Measurements from ENCODE around the gene KNTC1.
"Not testable (repeated sequence)": the region's sequence is repeated elsewhere in the genome, so short reads cannot be mapped to it uniquely, and the experiment has no call there.

Gene KNTC1, protein sequence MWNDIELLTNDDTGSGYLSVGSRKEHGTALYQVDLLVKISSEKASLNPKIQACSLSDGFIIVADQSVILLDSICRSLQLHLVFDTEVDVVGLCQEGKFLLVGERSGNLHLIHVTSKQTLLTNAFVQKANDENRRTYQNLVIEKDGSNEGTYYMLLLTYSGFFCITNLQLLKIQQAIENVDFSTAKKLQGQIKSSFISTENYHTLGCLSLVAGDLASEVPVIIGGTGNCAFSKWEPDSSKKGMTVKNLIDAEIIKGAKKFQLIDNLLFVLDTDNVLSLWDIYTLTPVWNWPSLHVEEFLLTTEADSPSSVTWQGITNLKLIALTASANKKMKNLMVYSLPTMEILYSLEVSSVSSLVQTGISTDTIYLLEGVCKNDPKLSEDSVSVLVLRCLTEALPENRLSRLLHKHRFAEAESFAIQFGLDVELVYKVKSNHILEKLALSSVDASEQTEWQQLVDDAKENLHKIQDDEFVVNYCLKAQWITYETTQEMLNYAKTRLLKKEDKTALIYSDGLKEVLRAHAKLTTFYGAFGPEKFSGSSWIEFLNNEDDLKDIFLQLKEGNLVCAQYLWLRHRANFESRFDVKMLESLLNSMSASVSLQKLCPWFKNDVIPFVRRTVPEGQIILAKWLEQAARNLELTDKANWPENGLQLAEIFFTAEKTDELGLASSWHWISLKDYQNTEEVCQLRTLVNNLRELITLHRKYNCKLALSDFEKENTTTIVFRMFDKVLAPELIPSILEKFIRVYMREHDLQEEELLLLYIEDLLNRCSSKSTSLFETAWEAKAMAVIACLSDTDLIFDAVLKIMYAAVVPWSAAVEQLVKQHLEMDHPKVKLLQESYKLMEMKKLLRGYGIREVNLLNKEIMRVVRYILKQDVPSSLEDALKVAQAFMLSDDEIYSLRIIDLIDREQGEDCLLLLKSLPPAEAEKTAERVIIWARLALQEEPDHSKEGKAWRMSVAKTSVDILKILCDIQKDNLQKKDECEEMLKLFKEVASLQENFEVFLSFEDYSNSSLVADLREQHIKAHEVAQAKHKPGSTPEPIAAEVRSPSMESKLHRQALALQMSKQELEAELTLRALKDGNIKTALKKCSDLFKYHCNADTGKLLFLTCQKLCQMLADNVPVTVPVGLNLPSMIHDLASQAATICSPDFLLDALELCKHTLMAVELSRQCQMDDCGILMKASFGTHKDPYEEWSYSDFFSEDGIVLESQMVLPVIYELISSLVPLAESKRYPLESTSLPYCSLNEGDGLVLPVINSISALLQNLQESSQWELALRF (N-terminal part only)

GRCh38 chr12:122526683-122527477 lies at the start of gene KNTC1, which contains the start of gene RSRC2:
Gene KNTC1 (plus strand): TSS chr12:122527249. CDS start chr12:122530064, 2,815 bp downstream.
Gene RSRC2 (minus strand): TSS chr12:122526936. CDS start chr12:122526853, 83 bp downstream.
- no CpG with 5 or more reads among the region's 51 CpGs for WGBS (ENCODE audit: insufficient coverage, insufficient read length)
- H3K27ac ChIP-seq (ENCODE audit: low read length): no peak within 1 kb of the TSS
- H3K36me3 ChIP-seq (ENCODE audit: control insufficient read depth, insufficient read depth, low read length): peaks cover 1% of the 10 kb centered on the region; the same call in 1 of the 2 replicates

DNA sequence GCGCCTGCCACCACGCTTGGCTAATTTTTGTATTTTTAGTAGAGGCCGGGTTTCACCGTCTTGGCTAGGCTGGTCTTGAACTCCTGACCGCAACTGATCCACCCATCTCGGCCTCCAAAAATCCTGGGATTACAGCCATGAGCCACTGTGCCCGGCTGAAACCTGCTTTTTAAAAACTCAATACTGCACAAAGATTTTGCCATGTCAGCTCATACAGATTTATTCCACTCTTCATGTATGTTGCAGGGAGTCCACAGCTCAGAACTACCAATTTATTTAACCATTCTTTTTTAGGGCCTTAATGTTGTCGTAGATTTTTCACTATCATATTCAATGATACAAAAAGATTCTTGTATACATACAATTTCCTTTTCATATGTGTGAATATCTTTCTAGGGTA lies 46.3 kb upstream of the KNTC1 start:
- Histone ChIP-seq H3K4me3 (ENCODE audit: low read length) (no peak overlapping the region), H3K9me3 (ENCODE audit: control insufficient read depth, insufficient read depth, low read length) (no peaks in the 10 kb centered on the region), H3K36me3 (ENCODE audit: control insufficient read depth, insufficient read depth, low read length) (peaks cover 16% of the 10 kb centered on the region; the same call in 1 of the 2 replicates), H3K27me3 (ENCODE audit: control insufficient read depth, insufficient read depth, low read length) (no peaks in the 10 kb centered on the region), H3K4me1 (ENCODE audit: control insufficient read depth, insufficient read depth, low read length) (no peaks in the 10 kb centered on the region), H3K27ac (ENCODE audit: low read length) (no peak overlapping the region)
- WGBS (ENCODE audit: insufficient coverage, insufficient read length): no CpG with 5 or more reads among the region's 8 CpGs
- no peak for DNase-seq (ENCODE audit: low read depth, low spot score)

More at GRCh38 chr12:122526683-122527477, at the start of gene KNTC1, which contains the start of gene RSRC2:
- peaks cover 2% of the 10 kb centered on the region; the same call in 1 of the 2 replicates for H3K4me1 ChIP-seq (ENCODE audit: control insufficient read depth, insufficient read depth, low read length)
- no peaks in the 10 kb centered on the region for H3K27me3 ChIP-seq (ENCODE audit: control insufficient read depth, insufficient read depth, low read length)
- peak; percentile 98 for DNase-seq (ENCODE audit: low read depth, low spot score)
- no peaks in the 10 kb centered on the region for H3K9me3 ChIP-seq (ENCODE audit: control insufficient read depth, insufficient read depth, low read length)
- peak within 1 kb of the TSS; percentile 89 for H3K4me3 ChIP-seq (ENCODE audit: low read length)

- Histone ChIP-seq H3K4me1 (ENCODE audit: control insufficient read depth, insufficient read depth, low read length) (no peaks in the 10 kb centered on the region), H3K9me3 (ENCODE audit: control insufficient read depth, insufficient read depth, low read length) (no peaks in the 10 kb centered on the region), H3K27ac (ENCODE audit: low read length) (no peak overlapping the region), H3K36me3 (ENCODE audit: control insufficient read depth, insufficient read depth, low read length) (peaks cover 9% of the 10 kb centered on the region; the same call in 1 of the 2 replicates), H3K4me3 (ENCODE audit: low read length) (no peak overlapping the region), H3K27me3 (ENCODE audit: control insufficient read depth, insufficient read depth, low read length) (no peaks in the 10 kb centered on the region)
- DNase-seq (ENCODE audit: low read depth, low spot score): no peak
- 100% methylated on average over 2 of the region's 6 CpGs for WGBS (ENCODE audit: insufficient coverage, insufficient read length)
These were observed 45.2 kb upstream of the KNTC1 start for GRCh38 chr12:122481861-122482260.

DNA sequence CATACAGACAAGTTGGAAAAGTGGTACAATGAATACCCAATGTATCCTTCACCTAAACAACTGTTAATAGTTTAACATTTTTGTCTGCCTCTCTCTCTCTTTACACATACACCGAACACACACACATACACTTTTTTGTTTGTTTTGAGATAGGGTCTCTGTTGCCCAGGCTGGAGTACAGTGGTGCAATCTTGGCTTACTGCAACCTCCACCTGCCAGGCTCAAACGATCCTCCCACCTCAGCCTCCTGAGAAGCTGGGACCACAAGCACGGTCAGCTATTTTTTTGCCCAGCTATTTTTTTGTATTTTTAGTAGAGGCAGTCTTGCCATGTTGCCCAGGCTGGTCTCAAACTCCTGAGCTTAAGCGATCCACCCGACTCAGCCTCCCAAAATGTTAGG lies 43.1 kb upstream of the KNTC1 start:
- H3K4me3 ChIP-seq (ENCODE audit: low read length): no peak overlapping the region
- H3K36me3 ChIP-seq (ENCODE audit: control insufficient read depth, insufficient read depth, low read length): peaks cover 11% of the 10 kb centered on the region; the same call in 1 of the 2 replicates
- no peaks in the 10 kb centered on the region for H3K27me3 ChIP-seq (ENCODE audit: control insufficient read depth, insufficient read depth, low read length)
- no peaks in the 10 kb centered on the region for H3K9me3 ChIP-seq (ENCODE audit: control insufficient read depth, insufficient read depth, low read length)
- no peak for DNase-seq (ENCODE audit: low read depth, low spot score)
- 100% methylated on average over 1 of the region's 5 CpGs for WGBS (ENCODE audit: insufficient coverage, insufficient read length)
- H3K4me1 ChIP-seq (ENCODE audit: control insufficient read depth, insufficient read depth, low read length): no peaks in the 10 kb centered on the region
- H3K27ac ChIP-seq (ENCODE audit: low read length): no peak overlapping the region

DNA sequence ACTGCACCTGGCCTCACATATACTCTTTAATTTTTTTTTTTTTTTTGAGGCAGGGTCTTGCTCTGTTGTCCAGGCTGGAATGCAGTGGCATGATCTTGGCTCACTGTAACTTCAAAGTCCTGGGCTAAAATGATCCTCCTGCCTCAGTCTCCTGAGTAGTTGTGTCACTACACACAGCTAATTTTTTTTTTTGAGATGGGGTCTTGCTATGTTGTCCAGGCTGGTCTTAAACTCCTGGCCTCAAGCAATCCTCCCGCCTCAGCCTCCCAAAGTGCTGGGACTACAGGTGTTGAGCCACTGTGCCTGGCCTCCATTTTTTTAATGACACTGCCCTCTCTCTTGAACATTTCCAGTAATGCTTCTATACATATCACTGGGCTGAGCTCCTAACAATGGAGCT lies 42.7 kb upstream of the KNTC1 start:
- not testable (repeated sequence) for H3K4me3 ChIP-seq (ENCODE audit: low read length); H3K27me3 ChIP-seq (ENCODE audit: control insufficient read depth, insufficient read depth, low read length); DNase-seq (ENCODE audit: low read depth, low spot score); H3K9me3 ChIP-seq (ENCODE audit: control insufficient read depth, insufficient read depth, low read length); H3K4me1 ChIP-seq (ENCODE audit: control insufficient read depth, insufficient read depth, low read length); H3K27ac ChIP-seq (ENCODE audit: low read length)
- WGBS (ENCODE audit: insufficient coverage, insufficient read length): no CpG with 5 or more reads among the region's 1 CpG
- H3K36me3 ChIP-seq (ENCODE audit: control insufficient read depth, insufficient read depth, low read length): peaks cover 11% of the 10 kb centered on the region; the same call in 1 of the 2 replicates

DNA sequence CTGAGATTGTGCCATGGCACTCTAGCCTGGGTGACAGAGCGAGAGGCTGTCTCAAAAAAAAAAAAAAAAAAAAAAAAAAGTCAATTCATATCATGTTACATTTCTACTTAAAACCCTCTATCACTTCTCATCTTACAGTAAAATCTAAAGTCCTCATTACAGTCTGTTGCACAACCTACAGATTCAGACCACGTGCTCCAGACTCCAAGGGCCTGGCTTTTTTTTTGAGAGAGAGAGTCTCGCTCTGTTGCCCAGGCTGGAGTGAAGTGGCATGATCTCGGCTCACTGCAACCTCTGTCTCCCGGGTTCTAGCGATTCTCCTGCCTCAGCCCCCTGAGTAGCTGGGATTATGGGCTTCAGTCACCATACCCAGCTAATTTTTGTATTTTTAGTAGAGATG lies 40.7 kb upstream of the KNTC1 start:
- not testable (repeated sequence) for DNase-seq (ENCODE audit: low read depth, low spot score); H3K9me3 ChIP-seq (ENCODE audit: control insufficient read depth, insufficient read depth, low read length); H3K27me3 ChIP-seq (ENCODE audit: control insufficient read depth, insufficient read depth, low read length); H3K4me1 ChIP-seq (ENCODE audit: control insufficient read depth, insufficient read depth, low read length); H3K4me3 ChIP-seq (ENCODE audit: low read length); H3K27ac ChIP-seq (ENCODE audit: low read length); H3K36me3 ChIP-seq (ENCODE audit: control insufficient read depth, insufficient read depth, low read length)
- WGBS (ENCODE audit: insufficient coverage, insufficient read length): no CpG with 5 or more reads among the region's 6 CpGs

DNA sequence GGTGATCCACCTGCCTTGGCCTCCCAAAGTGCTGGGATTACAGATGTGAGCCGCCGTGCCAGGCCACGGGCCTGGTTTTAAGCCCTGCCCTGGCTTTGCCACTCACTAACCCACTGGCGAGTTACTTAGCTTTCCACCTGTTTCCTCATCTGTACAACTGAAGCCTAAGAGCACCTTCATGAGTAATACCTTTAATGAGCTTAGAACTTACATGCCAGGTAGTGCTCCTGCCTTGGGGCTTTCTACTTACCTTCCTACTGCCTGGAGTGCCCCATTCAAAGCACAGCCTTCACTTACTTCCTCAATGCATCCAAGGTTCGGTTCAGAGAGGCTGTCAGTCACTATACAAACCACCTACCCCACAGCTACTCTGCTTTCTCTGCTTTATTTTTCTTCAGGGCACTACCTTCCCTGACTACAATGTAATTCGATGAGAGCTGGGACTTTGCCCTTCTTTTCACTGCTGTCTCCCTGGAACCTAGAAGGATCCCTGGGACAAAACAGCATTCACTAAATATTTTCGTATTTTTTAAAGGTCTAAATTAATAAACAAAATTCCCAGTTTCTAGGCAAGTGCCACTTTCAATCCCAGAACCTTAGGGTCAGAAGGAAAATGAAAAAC lies 40.1 kb upstream of the KNTC1 start:
- no peaks in the 10 kb centered on the region for H3K27me3 ChIP-seq (ENCODE audit: control insufficient read depth, insufficient read depth, low read length)
- H3K4me3 ChIP-seq (ENCODE audit: low read length): no peak overlapping the region
- peaks cover 12% of the 10 kb centered on the region; the same call in 1 of the 2 replicates for H3K36me3 ChIP-seq (ENCODE audit: control insufficient read depth, insufficient read depth, low read length)
- no peaks in the 10 kb centered on the region for H3K9me3 ChIP-seq (ENCODE audit: control insufficient read depth, insufficient read depth, low read length)
- no peak overlapping the region for H3K27ac ChIP-seq (ENCODE audit: low read length)
- H3K4me1 ChIP-seq (ENCODE audit: control insufficient read depth, insufficient read depth, low read length): no peaks in the 10 kb centered on the region
- no peak for DNase-seq (ENCODE audit: low read depth, low spot score)
- WGBS (ENCODE audit: insufficient coverage, insufficient read length): no CpG with 5 or more reads among the region's 7 CpGs

DNA sequence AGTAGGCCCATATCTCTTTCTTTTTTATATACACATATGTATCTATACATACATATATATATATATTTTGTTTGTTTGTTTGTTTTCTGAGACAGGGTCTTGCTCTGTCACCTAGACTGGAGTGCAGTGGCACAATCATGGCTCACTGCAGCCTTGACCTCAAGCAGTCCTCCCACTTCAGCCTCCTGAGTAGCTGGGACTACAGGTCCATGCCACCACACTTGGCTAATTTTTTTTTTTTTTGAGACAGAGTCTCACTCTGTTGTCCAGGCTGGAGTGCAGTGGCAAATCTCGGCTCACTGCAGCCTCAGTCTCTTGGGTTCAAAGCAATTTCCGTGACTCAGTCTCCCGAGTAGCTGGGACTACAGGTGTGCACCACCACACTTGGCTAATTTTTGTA lies 39.2 kb upstream of the KNTC1 start:
- WGBS (ENCODE audit: insufficient coverage, insufficient read length): no CpG with 5 or more reads among the region's 3 CpGs
- H3K9me3 ChIP-seq (ENCODE audit: control insufficient read depth, insufficient read depth, low read length); H3K4me3 ChIP-seq (ENCODE audit: low read length); H3K4me1 ChIP-seq (ENCODE audit: control insufficient read depth, insufficient read depth, low read length); DNase-seq (ENCODE audit: low read depth, low spot score); H3K27ac ChIP-seq (ENCODE audit: low read length); H3K27me3 ChIP-seq (ENCODE audit: control insufficient read depth, insufficient read depth, low read length): not testable (repeated sequence)
- peaks cover 14% of the 10 kb centered on the region; the same call in 1 of the 2 replicates for H3K36me3 ChIP-seq (ENCODE audit: control insufficient read depth, insufficient read depth, low read length)

DNA sequence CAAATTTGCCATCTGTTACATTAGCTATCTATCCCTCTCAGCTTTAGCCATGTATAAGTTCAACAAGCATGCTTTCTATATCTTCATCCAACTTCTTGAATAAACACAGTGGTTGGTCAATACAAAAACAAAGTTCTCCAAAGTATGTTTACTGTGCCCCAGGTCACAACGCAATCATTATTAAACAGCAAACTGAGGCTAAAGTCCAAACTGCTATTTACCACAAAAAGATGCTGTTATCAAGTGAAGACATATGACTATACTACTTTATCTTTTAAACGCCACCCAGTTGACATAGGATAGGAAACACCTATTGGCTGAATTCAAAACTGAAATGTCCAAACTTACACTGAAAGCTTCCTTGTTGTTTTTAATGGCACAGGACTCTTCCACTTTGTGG lies 38.0 kb upstream of the KNTC1 start:
- Histone ChIP-seq H3K27ac (ENCODE audit: low read length) (no peak overlapping the region), H3K4me3 (ENCODE audit: low read length) (no peak overlapping the region), H3K27me3 (ENCODE audit: control insufficient read depth, insufficient read depth, low read length) (no peaks in the 10 kb centered on the region), H3K9me3 (ENCODE audit: control insufficient read depth, insufficient read depth, low read length) (no peaks in the 10 kb centered on the region), H3K4me1 (ENCODE audit: control insufficient read depth, insufficient read depth, low read length) (no peaks in the 10 kb centered on the region), H3K36me3 (ENCODE audit: control insufficient read depth, insufficient read depth, low read length) (peaks cover 14% of the 10 kb centered on the region; the same call in 1 of the 2 replicates)
- WGBS (ENCODE audit: insufficient coverage, insufficient read length): no CpG with 5 or more reads among the region's 2 CpGs
- DNase-seq (ENCODE audit: low read depth, low spot score): no peak
